RPMI8226 (cell line): ENCODE results near the gene POU6F2.
"Not testable (repeated sequence)": the region's sequence is repeated elsewhere in the genome, so short reads cannot be mapped to it uniquely, and the experiment has no call there.

ENCODE experiments used
- DNase-seq: peaks from one replicate; pipeline ENCODE4 v3.0.0-alpha.2; 2015

The POU6F2 gene

GRCh38 chr7:39194388-39194787, 216.7 kb downstream of the POU6F2 start:
- DNase-seq, result not testable (repeated sequence)

DNA sequence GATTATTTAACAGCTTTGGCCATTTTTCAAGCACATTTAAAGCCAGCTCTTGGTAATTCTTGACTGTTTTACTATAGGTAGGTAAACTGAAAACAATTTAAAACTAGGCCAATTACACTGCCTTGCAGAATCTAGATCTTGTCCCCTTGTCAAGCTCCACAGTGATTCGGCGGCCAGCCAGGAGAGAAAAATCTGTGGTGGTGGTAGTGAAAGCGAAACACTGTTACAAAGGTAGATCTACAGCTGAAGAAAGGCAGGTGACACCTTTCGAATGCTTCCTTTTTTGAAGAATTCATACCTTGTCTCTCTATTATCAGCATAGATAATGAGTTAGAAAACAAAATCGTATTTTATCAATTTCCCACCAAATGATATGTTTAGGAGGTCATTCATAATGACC, 218.3 kb downstream of the POU6F2 start:
- peak; percentile 7 for DNase-seq

DNA sequence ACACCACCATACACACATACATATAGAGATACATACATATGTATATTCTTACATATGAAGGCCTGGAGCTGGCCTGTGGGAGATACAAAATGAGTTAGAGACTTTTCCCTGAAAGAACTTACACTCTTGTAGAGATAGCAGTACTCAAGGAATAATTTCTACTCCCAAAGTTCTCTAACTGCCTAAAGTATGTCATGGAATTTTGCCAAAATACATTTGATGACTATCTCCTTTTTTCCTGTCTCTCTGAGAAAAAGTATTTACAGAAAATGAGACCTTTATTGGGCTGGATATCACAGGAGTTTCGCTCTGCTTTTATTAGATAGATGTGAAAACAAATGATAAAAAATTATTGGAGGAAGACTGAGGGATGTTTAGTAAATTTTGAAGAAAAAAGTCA, 220.1 kb downstream of the POU6F2 start:
- no peak for DNase-seq

- DNase-seq, result no peak
These were observed 220.8 kb downstream of the POU6F2 start for GRCh38 chr7:39198556-39198955.

- DNase-seq, result no peak
These were observed 221.3 kb downstream of the POU6F2 start for GRCh38 chr7:39199006-39199405.

- no peak for DNase-seq
These were observed 222.2 kb downstream of the POU6F2 start for GRCh38 chr7:39199951-39200350.

GRCh38 chr7:39202041-39202440, 224.3 kb downstream of the POU6F2 start:
- DNase-seq, result no peak

GRCh38 chr7:39210362-39210761, 232.7 kb downstream of the POU6F2 start:
- DNase-seq, result no peak

DNA sequence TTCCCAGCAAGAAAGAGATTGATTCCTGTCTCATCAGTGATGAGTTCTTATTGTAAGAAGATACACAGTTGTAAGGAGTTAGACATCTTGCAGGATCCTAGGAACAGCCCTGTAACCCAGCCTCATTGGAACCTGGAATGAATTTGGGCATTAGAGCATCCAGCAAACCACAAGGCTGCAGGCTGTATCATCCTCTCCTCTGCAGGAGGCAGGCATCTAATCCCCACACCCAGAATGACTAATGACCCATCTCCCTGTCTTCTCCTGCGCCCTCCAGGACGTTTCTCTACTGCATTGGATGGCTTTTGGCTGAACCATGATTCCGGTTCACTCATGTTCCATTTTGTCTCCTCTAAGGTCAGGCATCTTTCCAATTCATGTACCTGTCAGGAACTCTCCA, 233.9 kb downstream of the POU6F2 start:
- DNase-seq, result no peak

- no peak for DNase-seq
These were observed 235.2 kb downstream of the POU6F2 start for GRCh38 chr7:39212876-39213275.

DNA sequence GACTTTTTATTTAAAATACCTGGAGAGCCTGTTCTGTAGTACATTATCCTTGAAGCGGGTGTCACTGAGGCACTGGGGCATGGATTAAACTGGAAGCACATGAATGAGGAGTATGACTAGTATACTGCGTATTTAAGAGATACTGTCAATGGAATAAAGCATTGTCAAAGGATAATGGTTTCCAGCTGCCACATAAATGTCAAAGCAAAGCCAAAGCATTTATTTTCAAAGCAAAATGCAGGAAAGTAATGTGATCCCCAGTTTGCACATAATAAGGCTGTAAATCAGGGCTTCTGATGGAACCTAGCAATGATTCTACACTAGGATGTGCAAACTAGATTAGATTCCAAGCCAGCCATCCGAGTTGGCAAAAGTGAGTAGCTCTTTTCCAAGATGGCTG, 240.1 kb downstream of the POU6F2 start:
- DNase-seq, result no peak

DNA sequence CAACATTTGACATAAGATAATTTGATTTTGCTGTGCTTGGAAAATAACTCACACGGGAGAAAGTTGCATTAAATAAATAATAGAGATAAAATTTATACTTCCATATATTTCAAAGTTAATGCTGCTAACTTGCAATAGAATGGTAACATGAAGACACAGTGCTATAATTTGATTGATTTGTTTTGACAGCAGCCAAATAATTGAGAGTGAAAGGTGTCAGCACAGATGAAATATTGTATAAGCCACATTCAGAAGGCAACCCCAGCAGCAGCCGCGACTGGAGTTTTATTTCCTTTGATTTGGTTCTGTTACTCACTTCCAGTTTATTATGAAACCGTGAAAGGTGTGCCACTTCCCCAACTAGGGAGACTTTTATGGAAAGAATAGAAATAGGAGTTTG, 242.2 kb downstream of the POU6F2 start:
- no peak for DNase-seq

DNA sequence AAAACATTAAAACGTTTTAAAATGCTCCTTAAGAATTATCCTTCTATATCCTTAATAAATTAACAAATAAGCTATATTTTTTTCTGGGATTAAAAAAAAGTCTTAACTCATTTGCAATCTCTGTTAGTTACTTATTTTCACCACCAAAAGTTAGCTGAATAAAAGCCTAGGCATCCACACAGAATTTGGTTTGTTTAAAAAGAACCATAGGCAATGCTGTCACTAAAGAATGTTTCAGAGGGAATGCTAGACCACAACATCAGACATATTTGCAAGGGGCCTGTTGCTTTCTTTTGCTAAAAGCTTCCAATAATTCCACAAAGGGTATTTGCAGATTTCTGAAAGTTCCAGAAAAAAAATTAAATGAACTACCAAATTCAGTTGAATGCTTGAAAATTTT, 244.2 kb downstream of the POU6F2 start:
- no peak for DNase-seq

GRCh38 chr7:39228946-39229345, 251.2 kb downstream of the POU6F2 start:
- no peak for DNase-seq

DNA sequence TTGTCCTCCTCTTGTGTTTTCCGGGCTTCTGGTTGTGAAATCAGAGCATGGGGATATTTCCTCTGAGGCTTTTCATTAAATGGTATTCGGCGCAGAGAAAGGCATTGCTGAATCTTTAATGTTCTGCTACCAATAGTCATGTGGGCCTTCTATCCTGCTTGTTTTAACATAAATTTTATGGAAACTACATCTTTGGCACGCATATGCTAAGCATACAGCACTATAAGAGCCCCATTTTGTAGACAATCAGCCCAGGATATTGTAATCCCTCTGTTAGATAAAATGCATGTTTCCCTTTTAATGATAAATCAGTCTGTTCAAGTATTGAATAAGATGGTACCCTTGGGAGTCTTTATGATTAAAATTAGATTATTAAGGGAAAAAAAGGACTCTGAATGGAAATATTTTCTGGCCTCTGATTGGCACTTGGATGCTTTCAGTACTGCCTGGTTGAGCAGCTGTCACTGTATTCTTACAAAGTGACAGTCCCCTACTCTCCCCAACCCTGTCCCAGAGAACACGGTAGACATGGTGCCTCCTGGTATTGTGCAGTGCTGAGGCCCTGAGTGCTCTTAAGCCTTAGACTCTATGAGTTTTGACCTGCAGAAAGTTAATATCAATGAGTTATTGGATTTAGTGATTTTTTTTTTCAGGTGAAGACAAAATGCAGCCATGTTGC, 256.3 kb downstream of the POU6F2 start:
- DNase-seq, result no peak

DNA sequence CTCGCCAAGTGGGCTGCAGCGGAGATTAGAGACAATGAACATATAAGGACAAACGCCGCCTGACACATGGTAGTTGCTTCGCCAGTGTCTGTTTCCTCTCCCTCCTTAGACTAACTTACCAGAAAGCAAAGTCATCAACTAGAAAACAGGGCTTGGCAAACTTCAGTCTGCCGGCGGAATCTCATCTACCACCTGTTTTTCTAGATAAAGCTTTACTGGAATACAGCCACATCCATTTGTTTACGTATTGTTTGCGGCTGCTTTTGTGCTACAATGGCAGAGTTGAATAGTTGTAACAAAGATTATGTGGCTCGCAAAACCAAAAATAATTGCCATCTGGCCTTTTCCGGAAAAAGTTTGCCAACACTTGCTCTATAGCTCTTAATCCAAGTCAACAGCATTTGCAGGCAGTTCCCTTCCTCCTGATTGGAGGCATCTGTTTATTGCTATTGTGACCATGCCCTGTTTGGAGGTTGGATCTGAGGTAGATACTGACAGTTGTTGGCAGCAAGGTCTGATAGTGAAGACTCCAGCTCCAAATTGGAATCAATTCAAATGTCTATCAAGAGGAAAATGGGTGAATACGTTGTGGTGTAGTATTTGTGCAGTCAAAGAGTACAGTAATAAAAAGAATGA, 260.6 kb downstream of the POU6F2 start:
- DNase-seq, result peak; percentile 7

DNA sequence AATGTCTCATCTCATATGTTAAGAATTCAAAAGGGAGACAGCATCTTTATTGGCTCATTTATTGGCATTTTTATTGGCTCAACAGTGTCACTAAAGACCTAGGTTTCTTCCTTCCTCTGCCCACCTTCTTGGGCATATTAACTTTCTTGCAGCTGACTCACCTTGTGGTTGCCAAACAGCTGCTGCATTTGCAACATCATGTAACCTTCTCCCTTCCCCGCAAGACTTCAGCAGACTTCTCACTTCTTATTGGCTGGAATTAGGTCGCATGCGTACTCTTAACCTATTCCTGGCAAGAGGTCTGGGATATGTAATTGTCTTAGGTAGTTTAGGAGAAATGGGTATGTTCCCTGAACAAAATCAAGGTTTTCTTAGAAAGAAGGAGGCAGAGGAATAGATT, 263.2 kb downstream of the POU6F2 start:
- no peak for DNase-seq

- no peak for DNase-seq
These were observed 269.9 kb downstream of the POU6F2 start for GRCh38 chr7:39247576-39247975.

- no peak for DNase-seq
These were observed 270.5 kb downstream of the POU6F2 start for GRCh38 chr7:39248041-39248691.

DNA sequence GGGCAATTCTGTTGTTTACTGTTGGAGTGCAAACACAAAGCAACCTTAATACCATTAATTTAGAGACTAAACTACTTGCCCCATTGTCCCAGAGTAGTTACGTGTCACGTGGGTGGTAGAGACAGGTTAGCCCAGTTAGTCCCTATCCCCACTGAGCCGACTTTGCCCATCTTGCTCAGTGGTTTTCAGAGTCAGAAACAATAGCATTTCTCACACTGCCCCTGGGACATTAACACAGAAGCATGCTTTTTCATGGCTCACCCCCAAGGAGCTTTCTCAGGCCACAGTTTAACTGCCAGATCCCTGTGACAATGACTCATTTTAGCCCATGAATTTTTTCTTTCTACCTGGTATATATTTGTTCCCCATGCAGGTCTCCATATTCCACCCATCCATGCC, 271.0 kb downstream of the POU6F2 start:
- DNase-seq, result no peak

- no peak for DNase-seq
These were observed 272.0 kb downstream of the POU6F2 start for GRCh38 chr7:39249635-39250152.

DNA sequence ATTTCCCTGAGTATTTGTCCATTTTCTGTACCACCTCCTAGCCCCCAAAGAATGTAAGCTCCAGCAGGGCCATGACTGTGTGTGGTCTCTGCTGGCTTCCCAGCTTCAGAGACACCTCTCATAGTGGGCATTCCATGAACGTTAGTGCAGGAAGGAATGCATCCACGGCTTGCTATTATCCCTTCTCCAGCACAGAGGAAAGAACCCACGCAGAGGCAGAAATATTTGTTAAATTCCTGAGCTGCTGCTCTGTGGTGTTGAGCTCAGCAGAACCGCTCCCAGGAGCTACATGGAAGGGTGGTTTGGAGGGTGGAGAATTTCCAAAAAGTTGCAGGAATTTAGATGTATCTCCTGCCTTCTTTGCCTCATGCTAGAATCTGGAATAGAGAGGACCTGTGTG, 275.2 kb downstream of the POU6F2 start:
- no peak for DNase-seq

- no peak for DNase-seq
These were observed 281.8 kb downstream of the POU6F2 start for GRCh38 chr7:39259391-39260003.
